SHP77 (cell line): ENCODE measurements around the gene MMEL1.

ENCODE experiments used
- DNase-seq, 2 experiments: peaks; one replicate each; lab custom pipeline; 2025; lab: John Stamatoyannopoulos, UW

Gene MMEL1

GRCh38 chr1:2544093-2544874 lies 88.5 kb downstream of the MMEL1 start:
- no peak for DNase-seq

GRCh38 chr1:2543543-2544092 lies 89.2 kb downstream of the MMEL1 start:
- peak; percentile 30 to 56 for DNase-seq

GRCh38 chr1:2542246-2542915 lies 90.4 kb downstream of the MMEL1 start:
- no peak for DNase-seq

- DNase-seq = peak in 1 of 2 experiments; percentile 22
Measured at GRCh38 chr1:2541619-2542245, 91.1 kb downstream of the MMEL1 start.

GRCh38 chr1:2540816-2541492 lies 91.9 kb downstream of the MMEL1 start:
- no peak for DNase-seq
